OCI-LY7 (cell line): ENCODE data around the gene CDK4.

ENCODE experiments used
- CTCF ChIP-seq: fragments of 200-600 bp; sonication (generic); conservative IDR thresholded peaks from 2 replicates; pipeline ENCODE4 v1.5.1; 2014; ENCODE audit warnings: mild to moderate bottlenecking, antibody characterized with exemption, low read length, moderate library complexity, mixed read lengths
- EZH2phosphoT487 ChIP-seq: fragments of 200-600 bp; sonication (generic); IDR thresholded peaks from 2 replicates; pipeline ENCODE4 v1.6.1; 2018; ENCODE audit warnings: low read depth, borderline replicate concordance, mild to moderate bottlenecking, mixed run types, antibody characterized with exemption, low read length, moderate library complexity, mixed read lengths

- TF ChIP-seq CTCF = no peak
- TF ChIP-seq EZH2phosphoT487 = no peak
Observed at GRCh38 chr12:57755454-57756372, 3.6 kb upstream of the CDK4 start.
